Posterior vena cava (tissue), 2 donors: ENCODE data around the gene MRPL51. TPM values are rescaled to one million over a fixed set of nuclear protein-coding genes. Genes with fewer than 3 reads are reported as not detected.

Experiments used
- DNase-seq: peaks from one replicate; pipeline ENCODE4 v3.0.0-alpha.2; 2020; ENCODE audit warnings: low spot score
- intact Hi-C, 2 donors: fragments of 100-400 bp; cut with DNase I; formaldehyde crosslinking; loops; one replicate each; pipeline versions ENCODE4 v1.14.1 to v1.14.2; 2022 to 2023
- long read RNA-seq, 2 donors: library from polyadenylated mRNA; unstranded; transcript quantifications; one replicate each; pipeline ENCODE4 v2.0.0, GENCODE V29; 2020 to 2021
- total RNA-seq, 2 donors: library from RNA; stranded (reverse); fragmentation: NEBNext Ultra II Directional; extraction: Animal tissue kit (Norgen Biotek cat#: 25700); gene quantifications; one replicate each; pipeline ENCODE4 v1.2.1, GENCODE V29; 2021
- donor health status: DM: yes; HTN: yes; CAD: no.
- donor health status: DM: yes; HTN: yes; CAD: no.

MRPL51 gene
- 100 to 1,000 TPM in 1 of 2 donors, 10 to 100 TPM in 1; 90.1 to 102 TPM for total RNA-seq
- long read RNA-seq, donor 1, transcript MRPL51-201 (3 exons, 1,234 nt): major isoform, 12 of 14 reads
- long read RNA-seq, donor 1, partial matches to known transcripts: 1 of 14 reads
- long read RNA-seq, donor 1, other reads (novel, unspliced or antisense): 0 of 14 reads
- long read RNA-seq, donor 2, transcript MRPL51-201 (3 exons, 1,234 nt): major isoform, 18 of 21 reads
- long read RNA-seq, donor 2, partial matches to known transcripts: 0 of 21 reads
- long read RNA-seq, donor 2, other reads (novel, unspliced or antisense): 0 of 21 reads

DNA sequence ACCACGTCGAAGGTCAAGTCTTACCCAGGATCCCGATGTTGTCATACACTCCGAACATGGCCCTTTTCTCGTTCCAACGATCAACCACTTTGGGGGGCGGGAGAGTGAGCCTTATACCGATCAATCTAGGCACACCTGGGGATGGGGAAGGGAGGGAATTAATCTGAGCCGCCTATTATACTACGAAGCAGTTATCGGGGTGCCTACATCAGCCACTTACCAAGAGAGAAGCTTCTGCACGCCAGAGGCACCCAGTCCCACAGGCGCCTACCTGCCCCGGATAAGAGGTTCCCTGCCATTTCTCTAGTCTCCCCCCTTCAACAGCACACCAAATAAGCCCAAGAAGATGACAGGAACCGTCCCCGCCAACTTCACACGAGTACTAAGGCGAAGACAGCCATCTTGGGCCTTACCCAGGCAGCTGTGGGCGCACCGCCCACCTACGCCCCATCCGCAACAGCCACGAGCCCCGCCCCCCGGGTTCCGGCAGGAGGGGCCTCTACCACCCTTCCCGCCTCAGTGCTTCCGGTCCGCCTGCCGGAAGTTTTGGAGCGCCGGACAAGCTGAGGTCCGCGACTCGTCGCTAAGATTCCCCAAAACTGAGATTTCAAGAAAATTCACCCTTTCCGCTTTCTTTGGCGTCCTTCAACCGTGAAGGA is at the start of gene MRPL51:
TSS of gene MRPL51 (minus strand) at position 425 of the 659 bp plus-strand sequence. CDS start at position 299, 126 bp downstream.
- DNase-seq: peak; percentile 99
- intact Hi-C loops: no loop called here

DNA sequence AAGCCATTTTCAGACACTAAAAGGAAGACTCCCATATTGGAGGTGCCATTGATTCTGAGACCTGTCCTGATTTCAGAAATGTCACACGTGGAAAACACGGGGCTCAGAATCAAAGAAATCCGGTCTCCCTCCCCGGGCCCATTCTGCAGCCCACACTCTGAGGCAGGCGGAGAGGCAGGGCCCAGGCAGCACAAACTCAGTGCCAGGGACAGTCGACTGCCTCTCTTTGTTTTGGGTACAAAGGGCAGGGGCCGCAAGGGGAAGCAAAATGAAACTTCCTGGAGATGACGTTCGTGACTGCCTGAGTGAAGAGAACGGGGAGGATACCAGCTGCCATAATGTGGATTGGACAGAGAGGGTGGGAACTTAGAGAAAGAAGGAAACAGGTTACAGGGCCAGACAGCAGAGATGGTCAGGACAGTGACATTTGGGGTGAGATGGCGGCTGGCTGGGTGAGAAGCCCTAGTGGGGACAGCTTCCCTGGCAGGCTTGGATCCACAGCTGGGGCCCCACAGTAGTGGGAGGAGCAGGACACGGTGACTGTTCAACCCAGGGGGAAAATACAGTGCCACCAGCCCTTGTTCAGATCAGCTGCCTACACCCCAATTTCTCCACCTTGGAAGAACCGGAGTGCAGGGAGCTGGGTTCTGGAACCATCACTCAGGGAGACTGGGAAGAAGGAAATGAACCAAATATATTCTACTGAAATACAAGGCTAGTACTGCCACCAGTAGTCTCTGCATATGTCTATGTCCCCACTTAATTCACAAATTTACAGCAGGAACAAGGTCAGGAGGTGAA is 49.3 kb upstream of the MRPL51 start:
- no peak for DNase-seq
- intact Hi-C loops: no loop called here

DNA sequence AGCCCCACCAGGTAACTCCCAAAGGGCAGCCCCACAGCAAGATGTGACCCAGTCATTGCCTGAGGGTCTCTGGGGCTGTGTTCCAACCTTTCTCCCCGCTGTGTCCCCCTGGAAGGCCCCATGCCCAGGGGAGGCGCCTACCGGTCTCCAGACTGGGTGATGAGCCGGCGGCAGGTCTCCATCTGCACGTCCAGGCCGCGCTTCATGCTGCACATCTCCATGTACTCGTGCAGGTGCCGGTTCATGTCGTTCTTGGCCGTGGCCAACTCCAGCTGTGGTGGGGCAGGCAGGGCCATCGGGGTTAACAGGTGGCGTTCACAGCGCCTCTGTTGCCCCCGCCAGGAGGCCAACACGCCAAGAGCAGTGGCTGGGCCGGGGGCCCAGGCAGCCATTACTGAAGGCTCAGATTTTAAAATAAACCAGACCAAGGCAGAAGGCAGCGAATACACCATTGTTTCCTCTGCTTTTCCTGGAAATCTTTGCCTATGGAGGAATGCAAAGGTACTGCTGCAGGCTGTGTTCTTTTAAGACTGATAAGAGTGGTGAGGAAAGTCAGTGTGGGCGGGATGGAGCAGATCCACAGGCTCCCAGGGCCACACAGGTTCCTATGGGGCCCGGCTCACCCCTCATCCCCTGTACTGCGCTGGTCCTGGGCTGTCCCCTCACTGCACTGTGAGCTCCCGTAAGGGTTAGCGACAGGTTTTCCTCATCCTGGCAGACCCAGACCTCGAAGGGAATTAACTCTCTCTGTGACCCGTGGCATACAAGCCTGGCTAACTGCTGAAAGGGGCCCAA is 48.5 kb upstream of the MRPL51 start:
- intact Hi-C loops: no loop called here
- peak; percentile 85 for DNase-seq

DNA sequence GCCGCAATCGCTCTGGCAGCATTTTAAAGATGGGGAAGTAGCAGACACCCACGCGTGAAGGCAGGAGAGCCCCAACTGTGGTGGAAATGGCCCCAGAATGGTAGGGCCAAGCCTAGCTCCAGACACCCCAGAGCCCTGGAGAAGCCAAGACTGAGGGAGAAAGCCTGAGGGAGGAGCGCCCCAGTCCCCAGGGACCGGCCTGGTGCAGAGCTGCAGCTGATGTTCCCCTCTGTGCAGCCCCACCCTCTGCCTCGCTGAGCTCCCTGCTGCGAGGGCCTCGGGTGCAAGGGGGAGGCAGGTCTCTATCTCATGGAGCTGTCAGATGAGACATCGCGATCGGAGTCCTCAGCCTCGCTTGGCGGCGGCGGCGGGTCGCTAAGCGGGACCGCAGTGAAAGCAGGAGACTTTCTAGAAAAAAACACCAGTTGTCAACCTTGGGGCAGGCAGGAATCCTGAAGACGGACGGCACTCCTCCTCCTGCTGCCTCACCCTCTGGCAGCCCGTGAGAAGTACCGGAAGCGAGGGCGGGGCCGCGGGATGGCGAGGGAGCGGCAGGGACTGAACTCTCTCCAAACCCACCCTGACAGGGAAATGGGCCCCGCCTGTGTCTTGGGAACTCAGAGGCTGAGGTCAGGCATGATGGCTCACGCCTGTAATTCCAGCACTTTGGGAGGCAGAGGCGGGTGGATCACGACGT is 47.3 kb upstream of the MRPL51 start:
- intact Hi-C loops: no loop called here
- peak; percentile 98 for DNase-seq

DNA sequence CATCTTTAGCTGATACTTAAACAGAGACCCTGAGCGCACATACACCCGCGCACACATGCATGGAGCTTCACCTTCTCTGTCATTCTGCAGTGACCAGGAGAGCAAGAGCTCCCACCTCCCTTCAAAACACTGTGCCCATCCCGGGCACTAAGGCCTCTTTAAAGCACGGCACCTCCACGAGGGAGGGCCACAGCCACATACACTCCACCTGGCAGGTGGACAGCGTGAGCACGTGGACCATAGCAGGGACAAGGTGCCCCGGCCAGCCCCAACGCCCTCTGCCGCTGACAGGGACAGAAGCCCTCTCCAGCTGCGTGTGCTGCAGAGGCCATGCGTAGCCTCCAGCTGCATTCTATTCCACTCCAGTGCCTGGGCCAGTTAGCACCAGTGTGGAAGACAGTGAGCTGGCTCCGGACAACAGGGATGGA is 46.7 kb upstream of the MRPL51 start:
- peak; percentile 78 for DNase-seq
- intact Hi-C loops: loop anchor here (5.0 to 10.0 kb wide), 3 partner anchors 112 to 335 kb away; partner anchors contain the start of gene CD9 (in 1 of the 2)

DNA sequence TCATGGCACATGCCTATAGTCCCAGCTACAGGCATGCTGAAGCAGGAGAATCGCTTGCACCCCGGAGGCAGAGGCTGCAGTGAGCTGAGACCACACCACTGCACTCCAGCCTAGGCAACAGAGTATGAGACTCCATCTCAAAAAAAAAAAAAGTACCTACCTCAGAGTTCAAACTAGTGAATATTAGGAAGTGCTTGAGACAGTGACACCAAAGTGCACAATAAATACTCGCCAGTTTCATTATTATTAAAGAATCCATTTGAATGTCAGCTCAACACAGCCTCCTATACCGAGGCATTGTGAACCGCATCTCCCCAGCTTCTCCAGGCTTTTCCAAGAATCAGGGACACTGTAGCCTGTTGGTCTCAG is 46.2 kb upstream of the MRPL51 start:
- intact Hi-C loops: loop anchor here (5.0 to 10.0 kb wide), 3 partner anchors 112 to 334 kb away; partner anchors contain the start of gene CD9 (in 1 of the 2)
- no peak for DNase-seq

DNA sequence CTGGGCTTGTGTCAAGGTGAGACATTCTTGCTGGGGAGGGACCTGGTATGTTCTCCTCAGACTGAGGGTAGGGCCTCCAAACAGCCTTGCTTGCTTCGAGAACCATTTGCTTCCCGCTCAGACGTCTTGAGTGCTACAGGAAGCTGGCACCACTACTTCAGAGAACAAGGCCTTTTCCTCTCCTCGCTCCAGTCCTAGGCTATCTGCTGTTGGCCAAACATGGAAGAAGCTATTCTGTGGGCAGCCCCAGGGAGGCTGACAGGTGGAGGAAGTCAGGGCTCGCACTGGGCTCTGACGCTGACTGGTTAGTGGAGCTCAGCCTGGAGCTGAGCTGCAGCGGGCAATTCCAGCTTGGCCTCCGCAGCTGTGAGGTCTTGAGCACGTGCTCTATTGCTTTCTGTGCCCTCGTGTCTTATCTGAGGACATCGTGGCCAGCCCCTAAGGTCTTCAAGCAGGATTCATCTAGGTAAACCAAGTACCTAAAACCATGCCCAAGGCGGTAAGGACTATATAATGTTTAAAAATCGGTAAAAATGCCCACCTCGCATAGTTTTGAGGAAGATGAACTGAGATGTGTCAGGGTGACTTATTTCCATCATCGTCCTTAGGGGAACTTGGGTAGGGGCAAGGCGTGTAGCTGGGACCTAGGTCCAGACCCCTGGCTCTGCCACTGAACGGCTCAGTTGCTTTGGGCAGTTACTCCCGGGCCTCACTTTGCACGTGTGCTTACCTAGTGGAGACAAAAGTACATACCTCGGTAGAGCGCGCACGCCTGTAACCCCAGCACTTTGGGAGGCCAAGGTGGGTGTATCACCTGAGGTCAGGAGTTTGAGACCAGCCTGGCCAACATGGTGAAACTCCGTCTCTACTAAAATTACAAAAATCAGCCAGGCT is 45.6 kb upstream of the MRPL51 start:
- no peak for DNase-seq
- intact Hi-C loops: loop anchor here (5.0 to 10.0 kb wide), 3 partner anchors 111 to 334 kb away; partner anchors contain the start of gene CD9 (in 1 of the 2)

DNA sequence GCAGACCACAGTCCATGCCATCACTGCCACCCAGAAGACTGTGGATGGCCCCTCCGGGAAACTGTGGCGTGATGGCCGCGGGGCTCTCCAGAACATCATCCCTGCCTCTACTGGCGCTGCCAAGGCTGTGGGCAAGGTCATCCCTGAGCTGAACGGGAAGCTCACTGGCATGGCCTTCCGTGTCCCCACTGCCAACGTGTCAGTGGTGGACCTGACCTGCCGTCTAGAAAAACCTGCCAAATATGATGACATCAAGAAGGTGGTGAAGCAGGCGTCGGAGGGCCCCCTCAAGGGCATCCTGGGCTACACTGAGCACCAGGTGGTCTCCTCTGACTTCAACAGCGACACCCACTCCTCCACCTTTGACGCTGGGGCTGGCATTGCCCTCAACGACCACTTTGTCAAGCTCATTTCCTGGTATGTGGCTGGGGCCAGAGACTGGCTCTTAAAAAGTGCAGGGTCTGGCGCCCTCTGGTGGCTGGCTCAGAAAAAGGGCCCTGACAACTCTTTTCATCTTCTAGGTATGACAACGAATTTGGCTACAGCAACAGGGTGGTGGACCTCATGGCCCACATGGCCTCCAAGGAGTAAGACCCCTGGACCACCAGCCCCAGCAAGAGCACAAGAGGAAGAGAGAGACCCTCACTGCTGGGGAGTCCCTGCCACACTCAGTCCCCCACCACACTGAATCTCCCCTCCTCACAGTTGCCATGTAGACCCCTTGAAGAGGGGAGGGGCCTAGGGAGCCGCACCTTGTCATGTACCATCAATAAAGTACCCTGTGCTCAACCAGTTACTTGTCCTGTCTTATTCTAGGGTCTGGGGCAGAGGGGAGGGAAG is 44.7 kb upstream of the MRPL51 start:
- peak; percentile 96 for DNase-seq
- intact Hi-C loops: loop anchor here (5.0 to 10.0 kb wide), 3 partner anchors 110 to 333 kb away; partner anchors contain the start of gene CD9 (in 1 of the 2)

DNA sequence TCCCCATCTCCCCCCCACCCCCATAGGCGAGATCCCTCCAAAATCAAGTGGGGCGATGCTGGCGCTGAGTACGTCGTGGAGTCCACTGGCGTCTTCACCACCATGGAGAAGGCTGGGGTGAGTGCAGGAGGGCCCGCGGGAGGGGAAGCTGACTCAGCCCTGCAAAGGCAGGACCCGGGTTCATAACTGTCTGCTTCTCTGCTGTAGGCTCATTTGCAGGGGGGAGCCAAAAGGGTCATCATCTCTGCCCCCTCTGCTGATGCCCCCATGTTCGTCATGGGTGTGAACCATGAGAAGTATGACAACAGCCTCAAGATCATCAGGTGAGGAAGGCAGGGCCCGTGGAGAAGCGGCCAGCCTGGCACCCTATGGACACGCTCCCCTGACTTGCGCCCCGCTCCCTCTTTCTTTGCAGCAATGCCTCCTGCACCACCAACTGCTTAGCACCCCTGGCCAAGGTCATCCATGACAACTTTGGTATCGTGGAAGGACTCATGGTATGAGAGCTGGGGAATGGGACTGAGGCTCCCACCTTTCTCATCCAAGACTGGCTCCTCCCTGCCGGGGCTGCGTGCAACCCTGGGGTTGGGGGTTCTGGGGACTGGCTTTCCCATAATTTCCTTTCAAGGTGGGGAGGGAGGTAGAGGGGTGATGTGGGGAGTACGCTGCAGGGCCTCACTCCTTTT is 44.0 kb upstream of the MRPL51 start:
- intact Hi-C loops: loop anchor here (5.0 to 10.0 kb wide), 3 partner anchors 110 to 332 kb away; partner anchors contain the start of gene CD9 (in 1 of the 2)
- peak; percentile 84 for DNase-seq

DNA sequence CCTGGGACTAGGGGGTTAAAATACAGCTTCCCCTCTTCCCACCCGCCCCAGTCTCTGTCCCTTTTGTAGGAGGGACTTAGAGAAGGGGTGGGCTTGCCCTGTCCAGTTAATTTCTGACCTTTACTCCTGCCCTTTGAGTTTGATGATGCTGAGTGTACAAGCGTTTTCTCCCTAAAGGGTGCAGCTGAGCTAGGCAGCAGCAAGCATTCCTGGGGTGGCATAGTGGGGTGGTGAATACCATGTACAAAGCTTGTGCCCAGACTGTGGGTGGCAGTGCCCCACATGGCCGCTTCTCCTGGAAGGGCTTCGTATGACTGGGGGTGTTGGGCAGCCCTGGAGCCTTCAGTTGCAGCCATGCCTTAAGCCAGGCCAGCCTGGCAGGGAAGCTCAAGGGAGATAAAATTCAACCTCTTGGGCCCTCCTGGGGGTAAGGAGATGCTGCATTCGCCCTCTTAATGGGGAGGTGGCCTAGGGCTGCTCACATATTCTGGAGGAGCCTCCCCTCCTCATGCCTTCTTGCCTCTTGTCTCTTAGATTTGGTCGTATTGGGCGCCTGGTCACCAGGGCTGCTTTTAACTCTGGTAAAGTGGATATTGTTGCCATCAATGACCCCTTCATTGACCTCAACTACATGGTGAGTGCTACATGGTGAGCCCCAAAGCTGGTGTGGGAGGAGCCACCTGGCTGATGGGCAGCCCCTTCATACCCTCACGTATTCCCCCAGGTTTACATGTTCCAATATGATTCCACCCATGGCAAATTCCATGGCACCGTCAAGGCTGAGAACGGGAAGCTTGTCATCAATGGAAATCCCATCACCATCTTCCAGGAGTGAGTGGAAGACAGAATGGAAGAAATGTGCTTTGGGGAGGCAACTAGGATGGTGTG is 43.1 kb upstream of the MRPL51 start:
- DNase-seq: peak; percentile 78
- intact Hi-C loops: loop anchor here (5.0 to 10.0 kb wide), 3 partner anchors 109 to 331 kb away; partner anchors contain the start of gene CD9 (in 1 of the 2)

DNA sequence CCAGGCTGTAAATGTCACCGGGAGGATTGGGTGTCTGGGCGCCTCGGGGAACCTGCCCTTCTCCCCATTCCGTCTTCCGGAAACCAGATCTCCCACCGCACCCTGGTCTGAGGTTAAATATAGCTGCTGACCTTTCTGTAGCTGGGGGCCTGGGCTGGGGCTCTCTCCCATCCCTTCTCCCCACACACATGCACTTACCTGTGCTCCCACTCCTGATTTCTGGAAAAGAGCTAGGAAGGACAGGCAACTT is 42.6 kb upstream of the MRPL51 start:
- intact Hi-C loops: loop anchor here (5.0 to 10.0 kb wide), 3 partner anchors 108 to 331 kb away; partner anchors contain the start of gene CD9 (in 1 of the 2)
- no peak for DNase-seq

DNA sequence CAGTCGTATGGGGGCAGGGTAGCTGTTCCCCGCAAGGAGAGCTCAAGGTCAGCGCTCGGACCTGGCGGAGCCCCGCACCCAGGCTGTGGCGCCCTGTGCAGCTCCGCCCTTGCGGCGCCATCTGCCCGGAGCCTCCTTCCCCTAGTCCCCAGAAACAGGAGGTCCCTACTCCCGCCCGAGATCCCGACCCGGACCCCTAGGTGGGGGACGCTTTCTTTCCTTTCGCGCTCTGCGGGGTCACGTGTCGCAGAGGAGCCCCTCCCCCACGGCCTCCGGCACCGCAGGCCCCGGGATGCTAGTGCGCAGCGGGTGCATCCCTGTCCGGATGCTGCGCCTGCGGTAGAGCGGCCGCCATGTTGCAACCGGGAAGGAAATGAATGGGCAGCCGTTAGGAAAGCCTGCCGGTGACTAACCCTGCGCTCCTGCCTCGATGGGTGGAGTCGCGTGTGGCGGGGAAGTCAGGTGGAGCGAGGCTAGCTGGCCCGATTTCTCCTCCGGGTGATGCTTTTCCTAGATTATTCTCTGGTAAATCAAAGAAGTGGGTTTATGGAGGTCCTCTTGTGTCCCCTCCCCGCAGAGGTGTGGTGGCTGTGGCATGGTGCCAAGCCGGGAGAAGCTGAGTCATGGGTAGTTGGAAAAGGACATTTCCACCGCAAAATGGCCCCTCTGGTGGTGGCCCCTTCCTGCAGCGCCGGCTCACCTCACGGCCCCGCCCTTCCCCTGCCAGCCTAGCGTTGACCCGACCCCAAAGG is 42.1 kb upstream of the MRPL51 start:
- peak; percentile 95 for DNase-seq
- intact Hi-C loops: loop anchor here (5.0 to 10.0 kb wide), 3 partner anchors 108 to 330 kb away; partner anchors contain the start of gene CD9 (in 1 of the 2)

DNA sequence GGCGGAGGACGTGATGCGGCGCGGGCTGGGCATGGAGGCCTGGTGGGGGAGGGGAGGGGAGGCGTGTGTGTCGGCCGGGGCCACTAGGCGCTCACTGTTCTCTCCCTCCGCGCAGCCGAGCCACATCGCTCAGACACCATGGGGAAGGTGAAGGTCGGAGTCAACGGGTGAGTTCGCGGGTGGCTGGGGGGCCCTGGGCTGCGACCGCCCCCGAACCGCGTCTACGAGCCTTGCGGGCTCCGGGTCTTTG is 41.6 kb upstream of the MRPL51 start:
- intact Hi-C loops: loop anchor here in 1 of 2 donors (10.0 kb wide), 1 partner anchor 330 kb away; the partner anchor contains the start of gene CD9
- DNase-seq: no peak
